AG04449 (cell line): Measurements from ENCODE around the gene CXADR.

Source experiments
- CTCF ChIA-PET: fragments of 350-600 bp; formaldehyde crosslinking; extraction: SDS; loops from one replicate; lab custom pipeline; 2021; ENCODE audit warnings: antibody characterized with exemption; lab: Yijun Ruan, JAX
- POLR2A ChIA-PET: fragments of 400-600, 350-600 bp; formaldehyde crosslinking; extraction: SDS; loops from one replicate; lab custom pipeline; 2020; ENCODE audit warnings: antibody characterized with exemption, inconsistent platforms; lab: Yijun Ruan, JAX
- DNase-seq: peaks from one replicate; pipeline ENCODE4 v3.0.0-alpha.2; 2010; ENCODE audit warnings: low read depth, low spot score
- H3K4me3 ChIP-seq: 2 replicates; pipeline ENCODE4 v1.5.1; 2011; ENCODE audit warnings: low read depth, mild to moderate bottlenecking, control low read depth, low read length
- TF ChIP-seq, protein P1 (sequence below): IDR thresholded peaks from one replicate; pipeline ENCODE4 v1.5.1; 2011; ENCODE audit warnings: mild to moderate bottlenecking, moderate library complexity, low read length, control low read depth, inconsistent platforms; ENCODE audit not compliant: insufficient read depth; ENCODE audit errors: missing control alignments

The CXADR gene

DNA sequence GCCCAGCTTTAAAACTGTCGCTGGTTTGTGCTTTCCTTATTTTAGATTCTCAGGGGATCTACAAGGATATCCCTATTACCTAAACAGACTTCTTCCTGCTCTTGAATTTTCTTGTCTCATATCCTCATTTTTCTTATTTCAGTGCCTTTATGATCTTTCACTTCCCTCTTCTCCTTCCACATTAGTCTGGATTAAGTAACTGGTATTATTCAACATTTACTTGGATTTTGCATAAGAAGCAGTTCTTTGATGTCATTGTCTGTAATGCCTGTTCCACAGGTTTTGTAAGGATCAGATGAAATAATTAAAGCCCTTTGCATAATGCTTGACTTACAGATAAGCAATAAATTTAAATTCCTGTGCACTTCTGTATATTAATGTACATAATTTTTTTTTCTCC is 26.5 kb downstream of the CXADR start:
- POLR2A ChIA-PET, result no interaction called here
- CTCF ChIA-PET, result no interaction called here
- TF ChIP-seq, protein P1, sequence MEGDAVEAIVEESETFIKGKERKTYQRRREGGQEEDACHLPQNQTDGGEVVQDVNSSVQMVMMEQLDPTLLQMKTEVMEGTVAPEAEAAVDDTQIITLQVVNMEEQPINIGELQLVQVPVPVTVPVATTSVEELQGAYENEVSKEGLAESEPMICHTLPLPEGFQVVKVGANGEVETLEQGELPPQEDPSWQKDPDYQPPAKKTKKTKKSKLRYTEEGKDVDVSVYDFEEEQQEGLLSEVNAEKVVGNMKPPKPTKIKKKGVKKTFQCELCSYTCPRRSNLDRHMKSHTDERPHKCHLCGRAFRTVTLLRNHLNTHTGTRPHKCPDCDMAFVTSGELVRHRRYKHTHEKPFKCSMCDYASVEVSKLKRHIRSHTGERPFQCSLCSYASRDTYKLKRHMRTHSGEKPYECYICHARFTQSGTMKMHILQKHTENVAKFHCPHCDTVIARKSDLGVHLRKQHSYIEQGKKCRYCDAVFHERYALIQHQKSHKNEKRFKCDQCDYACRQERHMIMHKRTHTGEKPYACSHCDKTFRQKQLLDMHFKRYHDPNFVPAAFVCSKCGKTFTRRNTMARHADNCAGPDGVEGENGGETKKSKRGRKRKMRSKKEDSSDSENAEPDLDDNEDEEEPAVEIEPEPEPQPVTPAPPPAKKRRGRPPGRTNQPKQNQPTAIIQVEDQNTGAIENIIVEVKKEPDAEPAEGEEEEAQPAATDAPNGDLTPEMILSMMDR, result no peak
- no peak overlapping the region for H3K4me3 ChIP-seq
- DNase-seq, result no peak

DNA sequence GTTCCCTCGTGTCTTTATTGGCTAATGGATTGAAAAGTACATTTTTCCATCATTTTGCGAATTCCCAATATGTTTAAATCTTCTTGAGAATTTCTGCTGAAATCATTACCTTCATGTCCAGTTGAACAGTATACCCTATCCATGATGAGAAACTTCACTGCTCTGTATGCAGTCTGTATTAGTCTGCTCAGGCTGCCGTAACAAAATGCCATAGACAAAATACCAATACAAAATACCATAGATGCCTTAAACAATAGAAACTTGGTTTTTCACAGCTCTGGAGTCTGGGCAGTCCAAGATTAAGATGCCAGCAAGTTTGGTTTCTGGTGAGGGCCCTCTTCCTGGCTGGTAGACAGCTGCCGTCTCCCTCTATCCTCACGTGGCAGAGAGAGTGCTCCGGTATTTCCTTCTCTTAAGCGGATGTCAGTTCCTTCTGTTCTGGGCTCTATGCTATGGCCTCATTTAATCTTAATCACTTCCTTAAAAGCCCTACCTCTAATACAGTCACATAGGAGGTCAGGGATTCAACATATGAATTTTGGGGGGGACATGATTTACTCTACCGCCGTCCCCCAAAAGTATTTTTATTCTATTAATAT is 27.0 kb downstream of the CXADR start:
- DNase-seq, result no peak
- ChIA-PET POLR2A (no interaction called here), CTCF (no interaction called here)
- TF ChIP-seq, protein P1, result no peak
- no peak overlapping the region for H3K4me3 ChIP-seq

DNA sequence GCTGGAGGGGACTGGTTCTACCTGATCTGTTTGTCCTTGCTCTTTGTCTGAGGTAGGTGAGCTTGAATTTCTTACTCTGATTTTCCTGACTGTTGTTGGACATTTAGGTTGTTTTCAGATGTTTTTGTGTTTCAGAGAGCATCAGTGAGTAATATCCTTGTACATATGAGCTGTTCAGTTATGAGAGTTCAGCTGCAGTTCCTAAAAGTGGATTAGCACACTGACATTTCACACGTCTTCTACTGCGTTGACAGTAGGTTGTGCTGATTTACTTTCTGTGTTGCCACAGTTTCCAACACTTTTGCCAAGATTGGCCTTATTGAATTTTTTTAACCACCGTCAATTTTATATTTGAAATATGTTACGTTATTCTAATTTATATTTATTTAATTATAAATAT is 27.7 kb downstream of the CXADR start:
- no peak for DNase-seq
- TF ChIP-seq, protein P1, result no peak
- CTCF ChIA-PET, result no interaction called here
- H3K4me3 ChIP-seq, result no peak overlapping the region
- POLR2A ChIA-PET, result no interaction called here

DNA sequence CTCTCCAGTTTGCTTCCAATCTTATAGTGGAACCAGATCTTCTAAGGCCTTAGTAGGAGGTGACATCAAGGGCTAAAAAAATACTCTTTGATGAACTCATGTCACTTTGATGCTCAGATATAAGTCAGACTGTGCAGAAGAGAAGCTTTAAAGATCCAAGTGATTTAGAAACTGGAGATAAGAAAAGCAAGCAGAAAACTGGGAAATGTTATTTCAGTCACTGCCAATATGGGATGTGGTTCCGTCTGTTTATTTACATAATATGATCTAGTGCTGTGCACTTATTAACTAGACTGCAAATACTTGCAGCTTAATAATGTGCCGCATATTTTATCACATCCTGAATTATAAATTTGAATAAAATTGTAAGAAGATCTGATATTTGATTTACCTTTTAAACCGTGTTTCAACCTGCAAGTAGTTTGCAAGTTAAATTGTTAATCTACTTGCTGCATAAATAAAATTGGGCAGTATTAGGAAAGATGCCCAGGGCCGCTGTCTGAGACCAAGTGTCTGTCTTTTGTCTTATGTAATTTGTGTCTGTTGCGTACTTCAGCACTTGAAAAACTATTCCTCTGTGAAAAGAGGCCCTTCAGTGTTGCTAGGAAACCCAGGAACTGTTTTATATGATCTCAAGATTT is 29.6 kb downstream of the CXADR start:
- ChIA-PET CTCF (interaction anchor here (1.2 kb wide), 1 partner anchor 9 kb away, joined by 3 read pairs; no protein-coding TSS in a partner anchor), POLR2A (no interaction called here)
- no peak overlapping the region for H3K4me3 ChIP-seq
- DNase-seq, result no peak
- TF ChIP-seq, protein P1, result no peak

DNA sequence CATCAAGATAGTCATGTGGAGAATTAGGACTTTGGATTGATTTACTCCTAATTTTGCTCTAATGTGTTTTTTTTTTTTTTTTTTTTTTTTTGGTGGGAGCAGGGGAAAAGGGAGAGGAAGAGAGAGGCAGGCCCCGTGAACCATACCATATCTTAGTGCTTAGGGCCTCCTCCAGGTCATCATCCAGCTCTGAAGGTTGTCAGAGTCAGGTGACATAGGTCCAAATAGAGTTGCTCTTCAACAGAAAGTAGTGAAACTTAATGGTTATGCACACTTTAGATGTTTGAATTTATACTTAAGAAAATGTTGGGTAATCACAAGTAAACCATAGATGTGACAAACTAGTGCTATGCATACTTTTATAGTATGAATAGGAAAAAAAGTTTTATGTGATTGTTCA is 32.2 kb downstream of the CXADR start:
- no peak for DNase-seq
- ChIA-PET CTCF (no interaction called here), POLR2A (no interaction called here)
- no peak overlapping the region for H3K4me3 ChIP-seq
- TF ChIP-seq, protein P1, result no peak

DNA sequence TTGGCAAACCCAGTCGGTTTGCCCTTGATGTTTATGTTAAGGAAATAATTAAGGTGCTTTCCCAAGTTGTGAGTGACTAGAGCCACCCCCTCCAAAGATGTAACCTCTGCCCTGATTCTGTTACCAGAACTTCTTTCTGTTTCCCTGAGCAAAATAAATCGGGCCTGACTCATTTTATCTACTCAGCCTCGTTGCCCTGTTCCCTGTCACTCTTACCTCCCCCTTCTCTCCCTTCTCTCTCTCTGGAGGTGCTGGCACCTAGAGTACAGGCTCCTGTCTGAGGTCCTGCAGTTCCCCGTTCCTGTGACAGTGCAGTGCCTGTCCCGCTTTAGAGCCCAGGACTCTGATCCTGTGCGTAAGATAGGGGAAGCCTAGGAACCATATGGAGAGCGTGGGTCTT is 35.4 kb downstream of the CXADR start:
- POLR2A ChIA-PET, result no interaction called here
- DNase-seq, result no peak
- CTCF ChIA-PET, result no interaction called here

More for the DNA sequence above, 35.4 kb downstream of the CXADR start:
- H3K4me3 ChIP-seq, result no peak overlapping the region
- TF ChIP-seq, protein P1, result no peak
